GM18517 (cell line): ENCODE measurements around the gene ANGPTL2.

ENCODE experiments used
- ATAC-seq: cut with Tn5 transposase; IDR thresholded peaks from one replicate; pipeline ENCODE4 v1.9.1; 2021; ENCODE audit warnings: mild to moderate bottlenecking, moderate library complexity; ENCODE audit not compliant: unreplicated experiment

ANGPTL2 gene

GRCh38 chr9:127055745-127056402, 66.6 kb downstream of the ANGPTL2 start:
- ATAC-seq: no peak

GRCh38 chr9:127053960-127054359, 68.5 kb downstream of the ANGPTL2 start:
- ATAC-seq: no peak

- no peak for ATAC-seq
Observed at GRCh38 chr9:127053057-127053821, 69.2 kb downstream of the ANGPTL2 start.

- no peak for ATAC-seq
Observed at GRCh38 chr9:127051881-127052595, 70.4 kb downstream of the ANGPTL2 start.

DNA sequence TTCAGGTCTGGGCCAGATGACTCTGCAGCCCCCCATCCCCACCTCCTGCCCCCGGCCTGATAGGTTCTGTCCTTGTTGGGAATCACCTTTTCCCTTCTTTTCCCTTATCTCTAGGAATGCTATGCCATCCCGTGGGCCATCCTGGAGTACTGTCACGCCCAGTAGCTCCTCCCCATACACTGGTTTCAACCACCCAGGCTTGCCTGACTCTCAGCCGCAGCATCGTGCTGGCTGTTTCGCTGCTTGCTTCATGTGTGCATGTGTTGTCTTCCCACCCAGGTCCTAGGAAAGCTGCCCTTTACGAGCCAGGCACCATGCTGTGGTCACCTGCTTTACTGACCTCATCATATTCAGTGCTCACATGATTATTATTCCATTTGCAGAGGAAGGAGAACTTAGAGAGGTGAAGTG, 71.8 kb downstream of the ANGPTL2 start:
- ATAC-seq: no peak

- no peak for ATAC-seq
Observed at GRCh38 chr9:127050152-127050551, 72.3 kb downstream of the ANGPTL2 start.

DNA sequence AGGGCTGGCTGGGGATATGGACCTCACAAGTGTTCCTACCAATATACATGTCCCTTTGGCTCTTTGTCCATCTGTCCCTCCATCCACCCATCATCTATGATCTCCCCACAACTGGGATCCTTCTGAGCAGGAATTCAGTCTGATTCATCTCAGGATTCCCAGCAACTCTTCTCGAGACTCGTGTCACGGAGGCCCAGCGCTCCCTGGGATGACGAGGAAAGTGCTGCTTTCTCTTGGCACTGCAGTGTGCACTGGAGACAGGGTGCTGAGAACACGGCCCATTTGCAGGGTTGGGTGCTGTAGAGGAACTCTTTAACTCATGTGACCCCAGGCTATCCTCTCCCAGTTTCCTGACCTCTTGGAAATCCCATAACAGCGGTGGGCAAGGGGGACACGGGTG, 72.9 kb downstream of the ANGPTL2 start:
- ATAC-seq: no peak

DNA sequence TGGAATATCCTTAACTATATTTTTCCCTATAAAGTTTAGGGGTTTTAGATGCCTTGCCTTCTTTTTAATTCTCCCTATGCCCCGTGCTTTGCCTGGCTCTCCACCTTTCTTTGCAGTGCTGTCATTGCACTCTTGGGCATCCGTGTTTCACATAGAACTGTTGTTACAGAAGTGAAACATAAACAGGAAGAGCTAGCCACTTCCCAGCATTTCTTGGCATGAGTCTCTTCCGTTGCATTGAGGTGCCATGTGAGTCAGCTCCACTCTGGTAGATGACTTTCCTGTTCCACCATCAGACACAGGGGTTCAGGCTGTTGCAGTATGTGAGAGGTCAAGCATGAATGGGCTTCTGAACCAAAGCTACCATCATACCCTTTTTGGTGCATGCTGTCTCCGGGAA, 73.4 kb downstream of the ANGPTL2 start:
- no peak for ATAC-seq

- ATAC-seq: no peak
Observed at GRCh38 chr9:127047971-127048370, 74.5 kb downstream of the ANGPTL2 start.

- ATAC-seq: no peak
Observed at GRCh38 chr9:127045148-127045547, 77.3 kb downstream of the ANGPTL2 start.

DNA sequence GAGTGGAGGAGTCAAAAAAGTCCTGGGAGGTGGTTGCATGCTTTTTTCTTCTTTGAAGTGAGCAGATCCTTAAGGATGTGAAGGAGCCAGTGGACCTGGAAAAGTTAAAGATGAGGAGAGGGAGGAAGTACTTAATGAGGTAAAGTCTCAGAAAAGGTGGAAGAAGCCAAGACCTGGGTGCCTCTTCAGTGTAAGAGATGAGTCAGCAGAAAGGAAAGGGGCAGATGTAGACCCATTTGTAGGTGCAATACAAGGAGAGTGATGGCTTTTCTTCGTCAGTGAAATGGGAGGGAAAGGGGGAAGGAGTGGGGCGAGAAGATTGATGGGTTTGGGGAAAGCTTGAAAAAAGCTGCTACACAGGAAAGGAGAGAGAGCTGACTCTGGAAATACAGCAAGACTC, 82.9 kb downstream of the ANGPTL2 start:
- no peak for ATAC-seq

- no peak for ATAC-seq
Observed at GRCh38 chr9:127038531-127038930, 83.9 kb downstream of the ANGPTL2 start.
